Measurements from ENCODE around the gene CD79A. TPM values are rescaled to one million over a fixed set of nuclear protein-coding genes. Genes with fewer than 3 reads are reported as not detected.

Gene CD79A
- total RNA-seq, 4 donors from 2014 or later, result 1.7 to 3.1 TPM; not detected in 2

- H3K4me1 ChIP-seq, result no peaks in the 10 kb centered on the region
- no peak overlapping the region for H3K4me3 ChIP-seq
- no peak overlapping the region for H3K27ac ChIP-seq
- TF ChIP-seq POLR2A (IDR thresholded peaks at IDR 0.05) (no peak), CTCF (IDR thresholded peaks at IDR 0.05) (no peak)
- H3K36me3 ChIP-seq, result no peaks in the 10 kb centered on the region
- intact Hi-C loops (cut with DNase I), result no loop called here
- 15 to 27% methylated on average over 19 to 20 of the region's 22 CpGs for WGBS, 2 donors
- no peak for DNase-seq
- H3K27me3 ChIP-seq, result peaks cover 5 to 100% (median 37%) of the 10 kb centered on the region in 4 donors
- no peaks in the 10 kb centered on the region for H3K9me3 ChIP-seq
Measured at GRCh38 chr19:41921577-41922576, 44.8 kb downstream of the CD79A start.

DNA sequence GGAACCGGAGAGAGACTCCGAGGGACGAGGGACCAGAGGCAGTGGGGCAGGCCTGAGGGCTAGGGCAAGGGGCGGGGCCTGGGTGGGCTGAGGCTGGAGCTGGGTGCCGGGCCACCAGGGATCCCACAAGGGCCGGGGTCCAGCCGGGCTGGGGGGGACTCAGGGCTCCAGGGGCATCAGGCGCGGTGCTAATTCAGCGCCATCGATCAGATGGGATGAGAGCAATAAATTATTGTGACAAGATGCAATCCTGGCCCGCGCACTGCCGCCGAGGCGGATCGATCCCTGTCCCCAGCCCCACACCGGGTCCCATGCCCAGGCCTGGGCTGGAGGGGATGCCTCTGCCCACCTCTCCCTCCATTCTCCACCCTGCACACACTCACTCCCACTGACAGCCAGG is 45.5 kb downstream of the CD79A start:
- intact Hi-C loops (cut with DNase I), result no loop called here
- H3K4me1 ChIP-seq, result peaks cover under 1 to 1% (median under 1%) of the 10 kb centered on the region in 3 donors
- H3K27ac ChIP-seq, result no peak overlapping the region
- DNase-seq, result no peak
- H3K9me3 ChIP-seq, result no peaks in the 10 kb centered on the region
- peaks cover 5 to 100% (median 40%) of the 10 kb centered on the region in 4 donors for H3K27me3 ChIP-seq
- H3K36me3 ChIP-seq, result no peaks in the 10 kb centered on the region
- no peak for TF ChIP-seq POLR2A (IDR thresholded peaks at IDR 0.05)
- TF ChIP-seq CTCF (IDR thresholded peaks at IDR 0.05), result no peak
- no peak overlapping the region for H3K4me3 ChIP-seq
- 30 to 49% methylated on average over 12 to 16 of the region's 18 CpGs for WGBS, 2 donors

DNA sequence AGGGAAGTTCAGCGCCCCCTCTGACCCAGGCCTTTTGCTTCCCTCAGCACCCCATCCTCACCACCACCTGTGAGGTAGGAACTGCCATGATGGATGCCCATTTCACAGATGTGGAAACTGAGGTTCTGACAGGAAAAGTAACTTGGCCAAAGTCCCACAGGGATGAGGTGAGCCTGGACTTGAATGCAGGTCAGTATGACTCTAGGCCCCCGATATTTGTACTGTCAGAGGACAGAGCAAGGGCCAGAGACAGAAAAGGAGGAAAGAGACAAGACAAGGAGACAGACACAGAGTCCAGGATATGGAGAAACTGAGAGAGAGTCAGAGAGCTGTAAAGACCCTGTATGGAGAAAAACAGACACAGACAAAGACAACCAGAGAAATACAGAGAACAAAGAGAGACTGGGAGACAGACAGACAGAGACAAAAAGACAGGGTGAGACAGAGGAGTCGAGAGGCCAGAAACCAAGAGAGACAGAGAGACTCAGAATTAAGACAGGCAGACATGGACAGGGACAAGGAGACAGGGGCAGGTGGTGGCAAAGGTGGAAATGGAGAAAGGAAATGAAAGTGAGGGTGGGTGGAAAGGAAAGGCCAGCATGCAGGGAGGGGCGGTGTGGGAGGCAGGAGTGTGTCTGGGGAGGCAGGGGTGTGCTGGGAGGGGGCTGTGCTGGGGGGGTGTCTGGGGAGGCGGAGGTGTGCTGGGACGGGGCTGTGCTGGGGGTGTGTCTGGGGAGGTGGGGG is 46.1 kb downstream of the CD79A start:
- Histone ChIP-seq H3K27ac (no peak overlapping the region), H3K4me1 (peaks cover 5 to 8% (median 7%) of the 10 kb centered on the region in 3 donors), H3K36me3 (no peaks in the 10 kb centered on the region), H3K9me3 (no peaks in the 10 kb centered on the region), H3K4me3 (no peak overlapping the region), H3K27me3 (peaks cover 11 to 100% (median 45%) of the 10 kb centered on the region in 4 donors)
- TF ChIP-seq POLR2A (IDR thresholded peaks at IDR 0.05), result no peak
- no peak for TF ChIP-seq CTCF (IDR thresholded peaks at IDR 0.05)
- no peak for DNase-seq
- intact Hi-C loops (cut with DNase I), result no loop called here
- WGBS, 2 donors, result 16 to 23% methylated on average over 3 of the region's 6 CpGs

DNA sequence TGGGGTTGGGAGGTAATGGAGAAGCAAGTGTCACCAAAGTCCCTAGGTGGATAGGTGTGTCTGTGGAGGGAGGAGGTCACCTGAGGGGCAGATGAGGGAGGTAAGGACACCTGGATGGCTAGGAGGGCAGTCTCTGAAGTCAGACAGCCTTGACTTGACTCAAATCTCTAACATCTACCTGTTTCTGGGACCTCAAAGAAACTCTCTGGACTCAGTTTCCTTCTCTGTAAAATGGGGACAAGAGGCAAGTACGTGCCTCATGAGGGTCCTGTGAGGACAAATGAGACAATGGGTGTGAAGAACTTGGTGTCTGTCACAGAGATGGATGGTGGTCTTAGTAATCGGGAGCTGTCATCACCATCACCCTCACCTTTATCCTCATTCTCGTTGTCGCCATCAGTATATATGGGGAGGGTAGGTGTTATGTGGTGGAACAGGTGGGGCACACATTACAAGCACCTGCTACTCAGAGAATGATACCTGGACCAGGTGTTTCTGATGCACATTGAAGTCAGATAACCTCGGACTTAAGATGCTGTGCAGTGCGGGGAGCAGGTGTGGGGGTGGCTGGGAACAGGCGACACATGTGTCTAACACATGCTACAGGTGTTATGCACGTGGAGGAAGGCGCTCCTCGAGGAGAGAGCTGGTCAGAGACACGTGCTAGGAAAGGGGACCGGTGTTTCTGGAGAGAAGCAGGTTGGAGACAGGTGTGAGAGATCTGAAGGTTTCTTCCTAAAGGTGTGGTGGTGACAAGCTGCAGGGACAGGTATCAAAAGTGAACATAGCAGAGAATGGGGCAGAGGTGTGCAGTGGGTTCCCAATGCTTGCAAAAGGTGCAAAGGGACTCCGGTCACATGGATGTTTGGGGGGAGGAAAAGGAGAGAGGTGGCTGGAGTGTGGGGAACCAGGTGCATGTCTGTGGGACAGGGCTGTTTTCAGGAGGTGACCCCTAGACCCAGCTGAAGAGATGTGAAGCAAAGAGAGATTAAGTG is 47.4 kb downstream of the CD79A start:
- Histone ChIP-seq H3K27me3 (peaks cover 21 to 100% (median 52%) of the 10 kb centered on the region in 4 donors), H3K36me3 (no peaks in the 10 kb centered on the region), H3K9me3 (no peaks in the 10 kb centered on the region), H3K4me1 (peaks cover 14 to 20% (median 19%) of the 10 kb centered on the region in 3 donors), H3K27ac (no peak overlapping the region), H3K4me3 (no peak overlapping the region)
- TF ChIP-seq CTCF (IDR thresholded peaks at IDR 0.05) (no peak), POLR2A (IDR thresholded peaks at IDR 0.05) (no peak)
- 25 to 39% methylated on average over 13 of the region's 13 CpGs for WGBS, 2 donors
- no peak for DNase-seq
- intact Hi-C loops (cut with DNase I), result no loop called here

All from esophagus squamous epithelium (tissue), 5 donors.